ELR (cell line): ENCODE results near the gene RAMACL.

Experiments
- DNase-seq: peaks from one replicate; pipeline ENCODE4 v3.0.0-alpha.2; 2015; ENCODE audit warnings: low read depth

Gene RAMACL

DNA sequence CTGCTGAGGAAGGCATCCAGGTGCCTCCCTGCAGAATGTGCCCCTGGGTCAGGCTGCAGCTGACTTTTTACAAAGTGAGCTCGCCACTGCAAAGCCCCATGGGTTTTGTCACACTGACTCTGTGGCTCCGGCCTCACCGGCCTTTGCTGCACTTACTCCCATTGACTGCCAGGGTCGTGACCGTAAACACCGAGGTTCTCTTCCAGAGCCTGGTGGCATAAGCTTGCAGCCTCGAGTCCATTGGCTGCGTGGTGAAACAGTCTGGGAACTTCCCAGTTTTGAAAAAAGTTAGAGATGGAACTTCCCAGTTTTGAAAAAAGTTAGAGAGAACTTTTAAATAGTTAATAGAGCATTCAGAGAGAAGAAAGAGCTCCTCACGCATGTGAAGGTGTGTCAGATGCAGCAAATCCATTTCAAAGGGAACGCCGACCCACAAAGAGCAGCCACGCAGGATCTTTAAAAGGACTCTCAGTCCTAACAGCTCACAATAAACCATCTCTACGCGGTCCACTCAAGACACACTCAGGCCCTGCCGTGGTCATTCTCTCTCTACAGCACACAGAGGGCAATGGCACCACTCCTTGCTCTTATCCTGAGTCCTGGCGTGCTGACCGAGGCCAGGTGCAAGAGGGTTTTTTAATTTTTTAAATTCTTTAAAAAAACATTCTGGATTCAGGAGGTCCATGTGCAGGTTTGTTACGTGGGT is 12.8 kb downstream of the RAMACL start:
- DNase-seq: no peak

GRCh38 chr6:166572370-166573261 is 13.9 kb downstream of the RAMACL start:
- peak; percentile 61 for DNase-seq

- DNase-seq: no peak
These were observed 15.4 kb downstream of the RAMACL start for GRCh38 chr6:166570929-166571713.

GRCh38 chr6:166569206-166569605 is 17.3 kb downstream of the RAMACL start:
- no peak for DNase-seq

DNA sequence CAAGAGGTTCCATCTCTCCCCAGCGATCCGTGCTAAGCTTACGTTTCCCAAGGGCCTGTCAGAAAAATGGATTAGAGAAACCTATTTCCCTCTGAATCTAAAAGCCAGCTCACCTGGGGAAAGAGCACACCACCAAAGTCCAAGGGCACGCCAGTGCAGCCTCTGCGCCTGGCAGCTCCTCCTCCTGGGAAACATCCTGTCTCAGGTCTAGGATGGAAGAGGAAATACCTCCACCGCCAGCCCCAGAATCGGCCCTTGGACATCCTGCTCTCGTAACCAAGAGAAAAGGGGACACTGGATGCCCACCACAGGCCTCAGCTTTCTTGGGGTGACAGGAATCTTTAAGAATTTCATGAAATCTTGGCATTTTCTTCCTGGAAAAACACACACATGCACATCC is 18.7 kb downstream of the RAMACL start:
- DNase-seq: no peak

DNA sequence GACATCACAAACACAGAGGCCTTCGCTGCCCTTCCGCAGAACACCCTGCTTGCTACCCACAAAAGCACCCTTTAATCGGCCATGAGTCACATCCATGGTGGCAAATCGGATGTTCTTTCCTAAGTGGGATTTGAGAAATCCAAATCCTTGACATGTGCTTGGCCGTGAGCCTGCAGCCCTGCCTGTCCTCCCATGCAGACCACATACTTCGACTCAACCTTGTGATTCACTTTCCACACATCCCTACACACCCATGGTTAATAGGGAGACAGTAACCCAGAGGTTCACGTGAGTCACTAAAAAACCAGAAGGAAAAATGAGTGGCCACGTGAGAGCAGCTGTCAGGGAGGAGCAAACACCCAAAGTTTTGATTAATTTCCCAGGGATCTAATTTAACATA is 19.4 kb downstream of the RAMACL start:
- peak; percentile 87 for DNase-seq

GRCh38 chr6:166566026-166567011 is 20.2 kb downstream of the RAMACL start:
- no peak for DNase-seq

GRCh38 chr6:166565084-166565967 is 21.2 kb downstream of the RAMACL start:
- no peak for DNase-seq

DNA sequence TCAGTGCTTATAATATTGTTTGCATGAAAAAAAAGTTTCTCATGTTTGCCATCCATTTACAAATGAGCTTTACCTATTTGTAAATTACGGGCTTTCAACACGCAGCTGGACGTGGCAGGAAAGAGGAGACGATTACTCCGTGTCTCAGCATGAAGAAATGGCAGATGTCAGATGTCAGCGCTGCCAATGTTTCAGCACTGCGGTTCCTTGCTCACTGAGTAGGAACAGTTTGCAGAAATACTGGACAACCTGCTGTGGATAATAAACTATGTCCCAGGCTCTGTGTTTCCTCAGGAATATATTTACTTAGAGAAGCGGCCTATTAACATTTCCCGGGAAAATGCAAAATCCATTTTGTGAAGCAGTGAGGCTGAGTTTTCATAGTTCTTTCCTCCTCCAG is 22.7 kb downstream of the RAMACL start:
- DNase-seq: no peak

- DNase-seq: no peak
These were observed 23.3 kb downstream of the RAMACL start for GRCh38 chr6:166563200-166563599.

DNA sequence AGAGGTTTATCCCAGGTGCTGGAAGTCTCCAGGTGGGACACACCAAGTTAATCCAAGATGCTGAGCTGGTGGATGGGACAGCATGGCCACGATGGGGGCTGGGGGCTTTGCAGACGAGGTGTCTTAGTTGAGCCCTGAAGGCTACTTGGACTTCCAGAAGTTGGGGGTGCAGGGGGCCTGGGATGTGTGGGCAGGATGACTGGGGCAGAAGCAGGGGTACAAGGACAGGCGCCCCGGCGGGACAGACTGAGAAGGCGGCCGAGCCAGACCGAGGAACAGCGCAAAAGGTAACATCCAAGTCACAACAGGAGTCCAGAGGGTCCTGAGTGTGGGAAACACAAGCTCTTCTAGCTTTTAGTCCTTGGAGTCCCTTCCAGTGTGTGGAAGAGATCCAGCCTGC is 23.8 kb downstream of the RAMACL start:
- DNase-seq: no peak

DNA sequence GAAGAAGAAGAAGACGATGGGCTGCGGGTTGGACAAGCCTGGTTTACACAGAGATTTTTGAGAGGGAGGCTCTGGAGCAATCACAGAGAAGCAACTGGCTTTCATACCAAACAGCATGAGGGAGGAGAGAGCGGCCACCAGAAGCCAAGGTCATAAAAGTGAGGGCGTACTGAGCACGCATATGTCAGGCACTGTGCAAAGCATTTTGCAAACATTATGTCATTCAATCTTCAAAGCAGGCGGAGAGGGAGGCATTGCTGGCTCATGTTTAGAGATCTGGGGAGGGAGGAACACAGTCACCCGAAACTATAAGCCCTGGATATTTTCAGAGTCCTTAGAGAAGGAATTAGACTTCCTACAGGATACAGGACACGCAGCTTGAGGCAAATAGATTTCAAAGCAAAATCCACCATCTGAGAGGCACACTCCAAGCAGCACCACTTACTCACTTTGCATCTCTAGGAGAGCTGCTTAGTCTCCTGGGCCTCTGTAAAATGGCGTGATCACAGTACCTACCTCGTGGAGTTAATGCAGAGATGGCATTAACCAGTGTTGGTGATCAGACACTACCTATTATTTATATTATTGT is 24.6 kb downstream of the RAMACL start:
- DNase-seq: no peak

- no peak for DNase-seq
These were observed 26.3 kb downstream of the RAMACL start for GRCh38 chr6:166560222-166560621.

DNA sequence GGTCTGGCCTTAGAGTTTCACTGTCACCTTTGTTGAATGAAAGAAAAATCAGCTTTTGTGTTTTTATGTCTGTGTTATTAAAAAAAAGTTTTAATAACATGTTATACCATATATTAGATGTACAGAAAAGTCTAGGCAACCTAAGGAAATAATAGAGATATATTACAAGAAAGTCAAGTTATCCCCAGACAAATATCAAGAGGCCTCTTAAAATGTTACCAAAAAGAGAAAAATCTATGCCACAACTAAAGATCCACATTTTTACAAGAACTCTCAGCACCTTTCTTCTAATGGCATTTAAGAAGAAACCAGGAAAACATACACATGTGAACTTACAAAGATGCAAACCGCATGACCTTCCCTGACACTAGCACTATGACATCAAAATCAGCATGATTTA is 26.8 kb downstream of the RAMACL start:
- DNase-seq: no peak

DNA sequence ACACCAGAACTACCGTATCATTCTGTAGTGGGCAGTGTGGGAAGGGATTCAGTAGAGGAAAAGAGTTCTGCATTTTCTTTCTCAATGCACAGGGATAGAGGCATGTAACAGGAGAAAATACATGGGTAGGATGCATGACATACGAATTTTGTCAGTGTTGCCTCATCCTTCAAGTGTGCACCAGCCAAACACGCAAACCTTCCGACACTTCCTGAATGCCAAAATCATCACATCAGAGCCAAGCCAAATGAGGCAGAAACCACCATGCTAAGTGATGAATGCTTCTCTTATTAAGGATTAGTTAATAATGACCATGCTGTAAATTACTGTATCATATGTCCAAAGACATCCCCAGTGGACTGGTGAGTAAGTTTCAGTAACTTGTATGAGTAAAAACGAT is 27.3 kb downstream of the RAMACL start:
- no peak for DNase-seq

DNA sequence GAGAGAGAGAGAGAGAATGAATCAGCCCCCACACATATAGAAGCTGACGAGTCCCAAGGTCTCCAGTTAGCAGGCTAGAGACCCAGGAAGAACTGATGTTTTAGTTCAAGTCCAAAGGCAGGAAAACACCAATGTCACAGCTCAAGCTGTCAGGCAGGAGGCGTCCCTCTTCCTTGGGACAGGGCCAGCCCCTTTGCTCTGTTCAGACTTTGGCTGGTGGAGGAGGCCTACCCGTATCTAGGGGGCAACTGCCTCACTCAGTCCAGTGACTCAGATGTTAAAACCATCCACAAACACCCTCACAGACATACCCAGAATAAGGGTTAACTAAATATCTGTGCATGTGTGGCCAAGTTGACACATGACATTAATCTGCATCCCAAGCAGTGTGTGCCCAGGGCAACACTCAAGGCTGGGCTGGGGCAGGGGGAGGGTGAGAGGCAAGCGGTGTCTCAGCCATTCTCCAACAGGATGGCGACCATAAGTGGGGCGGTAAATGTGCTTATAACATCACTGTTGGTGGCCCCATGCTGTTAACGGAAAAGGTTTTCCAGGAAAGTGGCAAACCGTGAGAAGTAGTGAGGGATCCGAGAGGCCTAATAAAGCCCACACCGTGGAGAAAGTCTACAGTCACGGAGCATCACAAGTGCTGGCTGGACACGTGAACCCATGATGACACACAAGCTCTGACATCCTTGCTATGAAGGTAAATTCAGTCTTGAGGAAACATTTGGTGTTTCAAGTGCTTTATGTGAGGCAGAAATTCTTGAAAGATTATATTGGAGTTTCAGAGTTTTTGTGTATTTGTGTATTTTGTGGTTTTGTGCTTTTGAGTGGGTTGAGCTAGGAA is 28.1 kb downstream of the RAMACL start:
- no peak for DNase-seq

DNA sequence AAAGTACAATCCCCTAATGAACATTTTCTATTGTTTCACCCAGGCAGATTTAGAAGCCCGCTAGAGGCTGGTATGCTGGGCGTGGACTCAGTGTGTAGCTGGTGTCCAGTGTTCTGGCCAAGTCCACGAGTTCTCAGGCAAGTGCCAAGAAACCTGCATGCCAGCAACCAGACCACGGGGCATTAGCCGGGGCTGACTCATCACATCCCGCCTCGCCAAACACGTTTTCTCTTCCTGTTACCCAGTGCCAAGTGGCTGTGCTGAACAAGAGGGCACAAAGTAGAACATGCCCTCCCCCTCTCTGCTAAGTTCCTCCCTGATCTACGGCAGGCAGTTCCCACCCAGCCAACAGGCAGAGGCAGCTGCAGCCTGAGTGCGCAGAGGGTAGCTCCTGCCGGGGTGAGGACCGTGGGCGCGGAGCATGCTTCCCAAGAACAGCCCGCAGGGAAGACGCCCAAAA is 29.6 kb downstream of the RAMACL start:
- DNase-seq: peak; percentile 63

DNA sequence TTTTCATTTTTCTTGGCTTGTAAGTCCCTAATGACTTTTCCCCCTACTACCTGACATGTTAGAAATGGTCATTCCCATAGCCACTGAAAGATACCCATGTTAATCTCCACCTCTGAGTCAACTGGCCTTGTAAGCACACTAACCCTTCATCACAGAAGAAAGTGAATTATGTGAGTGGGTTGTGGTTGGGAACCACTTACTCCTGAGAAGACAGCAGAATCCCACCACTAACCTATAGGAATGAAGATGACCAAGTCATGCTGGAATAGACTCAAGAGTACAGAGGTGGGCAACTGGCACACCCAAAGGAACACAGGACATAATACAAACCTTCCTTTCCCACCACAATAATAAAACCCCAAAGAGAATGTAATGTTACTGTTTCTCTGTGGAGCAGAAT is 30.1 kb downstream of the RAMACL start:
- no peak for DNase-seq

GRCh38 chr6:166555086-166555485 is 31.4 kb downstream of the RAMACL start:
- DNase-seq: no peak
